GM18873 (cell line): ENCODE results near the gene CFD.
"Not testable (repeated sequence)": the region's sequence is repeated elsewhere in the genome, so short reads cannot be mapped to it uniquely, and the experiment has no call there.

Experiments used
- ATAC-seq: cut with Tn5 transposase; IDR thresholded peaks from one replicate; pipeline ENCODE4 v1.9.1; 2021; ENCODE audit warnings: mild to moderate bottlenecking, moderate library complexity, moderate number of reproducible peaks; ENCODE audit not compliant: unreplicated experiment, low FRiP score

Gene CFD

GRCh38 chr19:850221-850978 is 9.1 kb upstream of the CFD start:
- no peak for ATAC-seq

GRCh38 chr19:850979-851335 is 8.5 kb upstream of the CFD start:
- ATAC-seq = no peak

- no peak for ATAC-seq
Measured at GRCh38 chr19:852136-853013, 7.1 kb upstream of the CFD start, which contains the start of gene ELANE. TSS of gene ELANE (plus strand) at chr19:852303. CDS start at chr19:852329, 26 bp downstream.

GRCh38 chr19:853014-853585 is 6.4 kb upstream of the CFD start:
- no peak for ATAC-seq

GRCh38 chr19:853614-854220 is 5.7 kb upstream of the CFD start:
- ATAC-seq = not testable (repeated sequence)

- ATAC-seq = no peak
Measured at GRCh38 chr19:854549-854948, 4.9 kb upstream of the CFD start.

GRCh38 chr19:855142-855541 is 4.3 kb upstream of the CFD start:
- no peak for ATAC-seq

- ATAC-seq = no peak
Measured at GRCh38 chr19:855566-856120, 3.8 kb upstream of the CFD start.

- ATAC-seq = no peak
Measured at GRCh38 chr19:858284-858683, 1.2 kb upstream of the CFD start.

- no peak for ATAC-seq
Measured at GRCh38 chr19:861141-861755, 1.8 kb downstream of the CFD start.

GRCh38 chr19:861756-862580 is 2.5 kb downstream of the CFD start:
- ATAC-seq = no peak

- no peak for ATAC-seq
Measured at GRCh38 chr19:862581-863314, 3.3 kb downstream of the CFD start.

GRCh38 chr19:863315-863620 is 3.8 kb downstream of the CFD start:
- no peak for ATAC-seq

GRCh38 chr19:866769-867300 is 7.4 kb downstream of the CFD start:
- ATAC-seq = no peak

GRCh38 chr19:867301-867793 is 7.9 kb downstream of the CFD start:
- ATAC-seq = no peak

- no peak for ATAC-seq
Measured at GRCh38 chr19:867855-868457, 8.5 kb downstream of the CFD start.

GRCh38 chr19:868458-869244 is 9.2 kb downstream of the CFD start:
- ATAC-seq = no peak
